Duodenal mucosa (tissue), 2 donors: Measurements from ENCODE around the gene FBF1.

Experiments
- H3K27ac ChIP-seq: one replicate; pipeline ENCODE4 v1.7.0; 2013; ENCODE audit warnings: low read depth, low read length
- H3K27me3 ChIP-seq, 2 donors: one replicate each; pipeline ENCODE4 v1.7.0; 2013; ENCODE audit warnings: low read length in 2 of 2, control low read depth in 1 of 2; ENCODE audit not compliant: insufficient read depth in 2 of 2, control insufficient read depth in 1 of 2
- H3K36me3 ChIP-seq, 2 donors: one replicate each; pipeline ENCODE4 v1.7.0; 2013; ENCODE audit warnings: low read length in 2 of 2, control low read depth in 1 of 2; ENCODE audit not compliant: insufficient read depth in 2 of 2, control insufficient read depth in 1 of 2
- H3K4me1 ChIP-seq, 2 donors: one replicate each; pipeline ENCODE4 v1.7.0; 2013; ENCODE audit warnings: low read length in 2 of 2, control low read depth in 1 of 2; ENCODE audit not compliant: insufficient read depth in 2 of 2, control insufficient read depth in 1 of 2
- H3K4me3 ChIP-seq, 2 donors: one replicate each; pipeline ENCODE4 v1.7.0; 2013; ENCODE audit warnings: low read length in 2 of 2, low read depth in 1 of 2
- H3K9ac ChIP-seq, 2 donors: one replicate each; pipeline ENCODE4 v1.7.0; 2013; ENCODE audit warnings: low read length in 2 of 2, low read depth in 1 of 2
- H3K9me3 ChIP-seq, 2 donors: one replicate each; pipeline ENCODE4 v1.7.0; 2013; ENCODE audit warnings: low read length in 2 of 2, control low read depth in 1 of 2; ENCODE audit not compliant: control insufficient read depth in 1 of 2

Gene FBF1

GRCh38 chr17:75927286-75927922 is 13.4 kb downstream of the FBF1 start:
- H3K27ac ChIP-seq = no peak overlapping the region
- H3K4me1 ChIP-seq = peaks cover 14 to 18% of the 10 kb centered on the region in 2 donors

GRCh38 chr17:75926456-75926855 is 14.4 kb downstream of the FBF1 start:
- Histone ChIP-seq H3K27ac (no peak overlapping the region), H3K4me1 (peaks cover 15 to 18% of the 10 kb centered on the region in 2 donors), H3K36me3 (no peaks in the 10 kb centered on the region), H3K9ac (no peak overlapping the region), H3K4me3 (no peak overlapping the region), H3K9me3 (no peaks in the 10 kb centered on the region), H3K27me3 (no peaks in the 10 kb centered on the region)

More at GRCh38 chr17:75927286-75927922, 13.4 kb downstream of the FBF1 start:
- H3K9me3 ChIP-seq = no peaks in the 10 kb centered on the region
- no peaks in the 10 kb centered on the region for H3K36me3 ChIP-seq
- no peaks in the 10 kb centered on the region for H3K27me3 ChIP-seq
- H3K4me3 ChIP-seq = no peak overlapping the region
- no peak overlapping the region for H3K9ac ChIP-seq

GRCh38 chr17:75925912-75926311 is 14.9 kb downstream of the FBF1 start:
- H3K4me1 ChIP-seq = peaks cover 15 to 18% of the 10 kb centered on the region in 2 donors
- H3K4me3 ChIP-seq = no peak overlapping the region
- H3K9ac ChIP-seq = no peak overlapping the region
- no peaks in the 10 kb centered on the region for H3K36me3 ChIP-seq
- no peaks in the 10 kb centered on the region for H3K27me3 ChIP-seq
- H3K9me3 ChIP-seq = no peaks in the 10 kb centered on the region
- no peak overlapping the region for H3K27ac ChIP-seq

GRCh38 chr17:75925103-75925502 is 15.7 kb downstream of the FBF1 start:
- Histone ChIP-seq H3K4me3 (no peak overlapping the region), H3K9ac (no peak overlapping the region), H3K36me3 (no peaks in the 10 kb centered on the region), H3K27ac (no peak overlapping the region), H3K27me3 (no peaks in the 10 kb centered on the region), H3K4me1 (peaks cover 15 to 18% of the 10 kb centered on the region in 2 donors), H3K9me3 (no peaks in the 10 kb centered on the region)

- Histone ChIP-seq H3K27ac (no peak overlapping the region), H3K4me3 (no peak overlapping the region), H3K27me3 (no peaks in the 10 kb centered on the region), H3K4me1 (peaks cover 15 to 18% of the 10 kb centered on the region in 2 donors), H3K36me3 (peaks cover 0 to 7% of the 10 kb centered on the region in 2 donors), H3K9ac (peak overlapping the region in 1 of 2 donors; percentile 32), H3K9me3 (no peaks in the 10 kb centered on the region)
Measured at GRCh38 chr17:75922963-75923874, 17.6 kb downstream of the FBF1 start.

- Histone ChIP-seq H3K9me3 (no peaks in the 10 kb centered on the region), H3K9ac (peak overlapping the region in 1 of 2 donors; percentile 32), H3K4me1 (peaks cover 14 to 15% of the 10 kb centered on the region in 2 donors), H3K36me3 (peaks cover 0 to 9% of the 10 kb centered on the region in 2 donors), H3K4me3 (no peak overlapping the region), H3K27ac (no peak overlapping the region), H3K27me3 (no peaks in the 10 kb centered on the region)
Measured at GRCh38 chr17:75922173-75922961, 18.5 kb downstream of the FBF1 start.

GRCh38 chr17:75921596-75921995 is 19.2 kb downstream of the FBF1 start:
- no peak overlapping the region for H3K4me3 ChIP-seq
- H3K27me3 ChIP-seq = no peaks in the 10 kb centered on the region
- H3K4me1 ChIP-seq = peaks cover 10 to 15% of the 10 kb centered on the region in 2 donors
- H3K36me3 ChIP-seq = peaks cover 0 to 9% of the 10 kb centered on the region in 2 donors
- no peak overlapping the region for H3K9ac ChIP-seq
- no peaks in the 10 kb centered on the region for H3K9me3 ChIP-seq
- H3K27ac ChIP-seq = no peak overlapping the region

GRCh38 chr17:75920045-75920560 is 20.7 kb downstream of the FBF1 start:
- Histone ChIP-seq H3K4me3 (no peak overlapping the region), H3K27me3 (no peaks in the 10 kb centered on the region), H3K9ac (no peak overlapping the region), H3K27ac (no peak overlapping the region), H3K9me3 (no peaks in the 10 kb centered on the region), H3K36me3 (peaks cover 0 to 9% of the 10 kb centered on the region in 2 donors), H3K4me1 (peaks cover 10 to 15% of the 10 kb centered on the region in 2 donors)

- Histone ChIP-seq H3K9ac (no peak overlapping the region), H3K36me3 (peaks cover 0 to 9% of the 10 kb centered on the region in 2 donors), H3K27ac (no peak overlapping the region), H3K4me3 (no peak overlapping the region), H3K27me3 (no peaks in the 10 kb centered on the region), H3K4me1 (peaks cover 10 to 15% of the 10 kb centered on the region in 2 donors), H3K9me3 (no peaks in the 10 kb centered on the region)
Measured at GRCh38 chr17:75919611-75920010, 21.2 kb downstream of the FBF1 start.
